Measurements from ENCODE around the gene UBR2.

GRCh38 chr6:42664718-42665117 is 100.9 kb downstream of the UBR2 start:
- TF ChIP-seq U2AF2 (optimal IDR thresholded peaks at IDR 0.05; ENCODE audit: low read depth, low read length), result no peak
- TF ChIP-seq HNRNPK (IDR thresholded peaks at IDR 0.05; ENCODE audit: low read depth, low read length, poor library complexity, severe bottlenecking), result no peak
- TF ChIP-seq FOXM1 (IDR thresholded peaks at IDR 0.05; ENCODE audit: low read depth), result no peak
- no peak for TF ChIP-seq FOXM1 (CRISPR knock-in tag; IDR thresholded peaks at IDR 0.05; ENCODE audit: low read depth)
